Erythroblast (primary cell): ENCODE data around the gene RNF144A.

Experiments
- GATA1 ChIP-seq: IDR thresholded peaks from 2 replicates; pipeline ENCODE4 v1.6.1; 2011; ENCODE audit warnings: low read depth, mild to moderate bottlenecking, control low read depth, low read length, moderate library complexity
- POLR2A ChIP-seq: IDR thresholded peaks from 2 replicates; pipeline ENCODE4 v1.6.1; 2011; ENCODE audit warnings: mild to moderate bottlenecking, low read length

GRCh38 chr2:6927186-6927585, 10.0 kb downstream of the RNF144A start:
- TF ChIP-seq POLR2A (no peak), GATA1 (no peak)
